ENCODE measurements around the gene GRK7.
"Not testable (repeated sequence)": the region's sequence is repeated elsewhere in the genome, so short reads cannot be mapped to it uniquely, and the experiment has no call there.

DNA sequence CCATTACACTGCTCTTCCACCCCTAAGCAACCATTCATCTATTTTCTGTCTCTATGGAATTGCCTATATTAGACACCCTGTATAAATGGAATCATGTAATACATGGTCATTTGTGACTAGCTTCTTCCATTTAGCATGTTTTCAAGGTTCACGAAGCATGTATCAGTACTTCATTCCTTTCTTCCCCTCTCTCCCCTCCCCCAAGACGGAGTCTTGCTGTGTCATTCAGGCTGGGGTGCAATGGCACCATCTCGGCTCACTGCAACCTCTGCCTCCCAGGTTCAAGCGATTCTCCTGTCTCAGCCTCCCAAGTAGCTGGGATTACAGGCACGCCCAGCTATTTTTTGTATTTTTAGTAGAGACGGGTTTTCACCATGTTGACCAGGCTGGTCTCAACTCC lies 40.3 kb downstream of the GRK7 start:
- not testable (repeated sequence) for TF ChIP-seq EZH2 (IDR thresholded peaks at IDR 0.05; ENCODE audit: insufficient read depth, low read length)
- TF ChIP-seq, protein P1, sequence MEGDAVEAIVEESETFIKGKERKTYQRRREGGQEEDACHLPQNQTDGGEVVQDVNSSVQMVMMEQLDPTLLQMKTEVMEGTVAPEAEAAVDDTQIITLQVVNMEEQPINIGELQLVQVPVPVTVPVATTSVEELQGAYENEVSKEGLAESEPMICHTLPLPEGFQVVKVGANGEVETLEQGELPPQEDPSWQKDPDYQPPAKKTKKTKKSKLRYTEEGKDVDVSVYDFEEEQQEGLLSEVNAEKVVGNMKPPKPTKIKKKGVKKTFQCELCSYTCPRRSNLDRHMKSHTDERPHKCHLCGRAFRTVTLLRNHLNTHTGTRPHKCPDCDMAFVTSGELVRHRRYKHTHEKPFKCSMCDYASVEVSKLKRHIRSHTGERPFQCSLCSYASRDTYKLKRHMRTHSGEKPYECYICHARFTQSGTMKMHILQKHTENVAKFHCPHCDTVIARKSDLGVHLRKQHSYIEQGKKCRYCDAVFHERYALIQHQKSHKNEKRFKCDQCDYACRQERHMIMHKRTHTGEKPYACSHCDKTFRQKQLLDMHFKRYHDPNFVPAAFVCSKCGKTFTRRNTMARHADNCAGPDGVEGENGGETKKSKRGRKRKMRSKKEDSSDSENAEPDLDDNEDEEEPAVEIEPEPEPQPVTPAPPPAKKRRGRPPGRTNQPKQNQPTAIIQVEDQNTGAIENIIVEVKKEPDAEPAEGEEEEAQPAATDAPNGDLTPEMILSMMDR (IDR thresholded peaks at IDR 0.05; ENCODE audit: insufficient read depth, low read depth, low read length): not testable (repeated sequence)
